GM12872 (cell line): ENCODE measurements around the gene FHIT.

Source experiments
- TF ChIP-seq, protein P1 (sequence below): IDR thresholded peaks from 3 replicates; pipeline ENCODE4 v1.5.1; 2011; ENCODE audit warnings: low read depth, mild to moderate bottlenecking, low read length, moderate library complexity; ENCODE audit not compliant: insufficient read depth

The FHIT gene

DNA sequence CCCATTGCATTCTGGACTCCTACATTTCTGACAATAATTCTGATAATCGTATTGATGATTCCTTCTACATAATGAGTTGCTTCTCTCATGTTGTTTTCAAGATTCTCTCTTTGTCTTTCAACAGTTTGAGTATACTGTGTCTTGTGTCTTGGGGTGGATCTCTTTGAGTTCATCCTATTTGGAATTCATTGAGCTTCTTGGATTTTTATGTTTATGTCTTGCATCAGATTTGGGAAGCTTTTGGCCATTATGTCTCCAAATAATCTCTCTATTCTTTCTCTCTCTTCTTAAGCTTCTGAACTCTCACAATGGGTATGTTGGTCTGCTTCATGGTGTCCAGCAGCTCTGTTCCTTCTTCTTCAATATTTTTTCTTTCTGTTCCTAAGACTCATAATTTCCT lies 592.2 kb downstream of the FHIT start:
- TF ChIP-seq, protein P1, sequence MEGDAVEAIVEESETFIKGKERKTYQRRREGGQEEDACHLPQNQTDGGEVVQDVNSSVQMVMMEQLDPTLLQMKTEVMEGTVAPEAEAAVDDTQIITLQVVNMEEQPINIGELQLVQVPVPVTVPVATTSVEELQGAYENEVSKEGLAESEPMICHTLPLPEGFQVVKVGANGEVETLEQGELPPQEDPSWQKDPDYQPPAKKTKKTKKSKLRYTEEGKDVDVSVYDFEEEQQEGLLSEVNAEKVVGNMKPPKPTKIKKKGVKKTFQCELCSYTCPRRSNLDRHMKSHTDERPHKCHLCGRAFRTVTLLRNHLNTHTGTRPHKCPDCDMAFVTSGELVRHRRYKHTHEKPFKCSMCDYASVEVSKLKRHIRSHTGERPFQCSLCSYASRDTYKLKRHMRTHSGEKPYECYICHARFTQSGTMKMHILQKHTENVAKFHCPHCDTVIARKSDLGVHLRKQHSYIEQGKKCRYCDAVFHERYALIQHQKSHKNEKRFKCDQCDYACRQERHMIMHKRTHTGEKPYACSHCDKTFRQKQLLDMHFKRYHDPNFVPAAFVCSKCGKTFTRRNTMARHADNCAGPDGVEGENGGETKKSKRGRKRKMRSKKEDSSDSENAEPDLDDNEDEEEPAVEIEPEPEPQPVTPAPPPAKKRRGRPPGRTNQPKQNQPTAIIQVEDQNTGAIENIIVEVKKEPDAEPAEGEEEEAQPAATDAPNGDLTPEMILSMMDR: no peak

GRCh38 chr3:60657972-60658371 lies 593.3 kb downstream of the FHIT start:
- TF ChIP-seq, protein P1: no peak

DNA sequence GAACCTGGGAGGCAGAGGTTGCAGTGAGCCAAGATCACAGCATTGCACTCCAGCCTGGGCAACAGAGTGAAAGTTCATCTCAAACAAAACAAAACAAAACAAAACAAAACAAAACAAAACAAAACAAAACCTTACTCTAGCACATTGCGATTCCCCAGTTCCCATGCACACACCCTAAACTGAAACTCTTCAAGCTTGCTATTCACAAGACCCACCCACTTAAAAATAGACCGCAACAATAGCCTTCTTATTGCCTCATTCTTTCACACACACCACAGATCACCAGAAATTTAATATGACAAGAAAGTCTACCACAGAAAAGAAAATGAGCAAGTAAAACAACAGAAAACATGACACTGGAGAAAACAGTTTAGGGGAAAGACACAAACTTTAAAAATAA lies 598.4 kb downstream of the FHIT start:
- TF ChIP-seq, protein P1: no peak

DNA sequence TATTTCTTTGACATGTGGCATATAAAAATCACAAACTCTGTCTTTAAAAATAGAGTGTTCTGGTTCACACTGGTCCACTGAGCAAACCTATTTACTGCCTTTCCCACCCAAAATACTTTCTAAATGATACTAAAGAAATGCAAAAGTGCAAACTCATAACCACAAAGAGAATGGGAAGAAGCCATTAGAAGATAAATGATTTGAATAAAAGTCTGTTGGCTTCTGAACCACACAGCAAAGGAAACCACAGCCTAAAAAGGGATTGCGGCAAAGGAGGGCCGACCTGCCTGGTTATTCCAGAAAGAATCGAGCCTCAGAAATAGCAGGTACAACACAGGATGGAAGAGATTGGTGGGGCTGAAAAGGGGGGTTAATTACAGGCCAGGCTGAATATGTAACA lies 599.5 kb downstream of the FHIT start:
- TF ChIP-seq, protein P1: no peak

DNA sequence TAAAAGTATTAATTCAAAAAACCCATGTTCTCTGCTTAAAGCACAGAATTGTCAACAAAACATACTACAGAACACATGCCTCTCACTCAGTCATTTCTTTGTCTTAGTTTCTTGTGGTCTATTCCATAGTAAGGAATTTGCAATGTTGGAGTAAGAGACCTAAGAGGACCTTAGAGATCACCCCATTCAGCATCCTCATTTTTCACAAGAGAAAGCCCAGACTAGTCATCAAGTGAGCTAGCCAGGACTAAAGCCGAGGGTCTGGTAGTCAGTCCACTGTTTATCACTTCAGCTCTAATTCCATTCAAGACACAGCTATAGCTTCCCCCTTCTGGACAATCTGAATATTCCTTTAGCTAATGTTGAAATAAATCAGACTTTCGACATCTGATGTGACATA lies 601.1 kb downstream of the FHIT start:
- TF ChIP-seq, protein P1: no peak

GRCh38 chr3:60645801-60646200 lies 605.5 kb downstream of the FHIT start:
- TF ChIP-seq, protein P1: no peak

DNA sequence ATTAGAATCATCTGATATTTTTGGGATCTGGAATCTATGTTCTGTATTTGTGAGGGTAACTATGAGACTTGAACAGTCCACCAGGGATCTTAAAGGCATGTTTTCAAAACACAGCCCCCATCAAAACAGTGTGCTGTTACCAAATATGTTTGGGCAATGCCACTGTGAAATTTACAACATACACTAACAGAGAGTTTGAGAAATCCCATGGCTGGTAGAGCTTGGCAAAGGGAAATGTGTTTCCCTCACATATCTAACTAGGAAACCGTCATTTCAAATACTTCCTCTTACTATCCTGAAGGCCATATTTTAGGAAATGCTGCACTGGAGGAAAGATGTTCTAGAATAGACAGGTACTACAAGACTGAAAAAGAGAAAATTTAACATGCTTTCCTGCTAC lies 607.4 kb downstream of the FHIT start:
- TF ChIP-seq, protein P1: no peak

DNA sequence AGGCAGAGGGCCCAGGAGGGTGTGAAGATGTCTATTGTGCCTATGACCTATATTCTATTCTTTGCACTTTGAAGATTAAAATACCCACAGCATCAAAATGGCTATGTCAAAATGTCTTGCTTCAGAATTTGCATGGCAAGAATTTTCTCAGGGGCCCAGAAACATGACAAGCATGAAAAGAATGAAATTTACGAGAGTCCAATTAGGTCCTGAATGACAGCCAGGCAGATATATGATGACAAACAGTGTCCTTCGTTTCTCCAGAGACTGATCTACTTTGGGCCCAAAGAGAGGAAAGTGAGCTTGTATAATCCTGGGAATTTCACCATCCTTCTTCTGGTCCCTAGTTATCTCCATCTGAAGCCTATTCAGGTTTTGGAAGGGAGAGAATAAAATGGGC lies 609.9 kb downstream of the FHIT start:
- TF ChIP-seq, protein P1: no peak
